Nasal cavity respiratory epithelium epithelial cell of viscerocranial mucosa (primary cell): Measurements from ENCODE around the gene ENTREP1. TPM values are rescaled to one million over a fixed set of nuclear protein-coding genes. Genes with fewer than 3 reads are reported as not detected.

Experiments used
- total RNA-seq: library from RNA; depleted of rRNA; stranded (reverse); fragments of >200 nt; gene quantifications from 2 replicates; pipeline ENCODE4 v1.2.3, GENCODE V29; 2014

The ENTREP1 gene, protein sequence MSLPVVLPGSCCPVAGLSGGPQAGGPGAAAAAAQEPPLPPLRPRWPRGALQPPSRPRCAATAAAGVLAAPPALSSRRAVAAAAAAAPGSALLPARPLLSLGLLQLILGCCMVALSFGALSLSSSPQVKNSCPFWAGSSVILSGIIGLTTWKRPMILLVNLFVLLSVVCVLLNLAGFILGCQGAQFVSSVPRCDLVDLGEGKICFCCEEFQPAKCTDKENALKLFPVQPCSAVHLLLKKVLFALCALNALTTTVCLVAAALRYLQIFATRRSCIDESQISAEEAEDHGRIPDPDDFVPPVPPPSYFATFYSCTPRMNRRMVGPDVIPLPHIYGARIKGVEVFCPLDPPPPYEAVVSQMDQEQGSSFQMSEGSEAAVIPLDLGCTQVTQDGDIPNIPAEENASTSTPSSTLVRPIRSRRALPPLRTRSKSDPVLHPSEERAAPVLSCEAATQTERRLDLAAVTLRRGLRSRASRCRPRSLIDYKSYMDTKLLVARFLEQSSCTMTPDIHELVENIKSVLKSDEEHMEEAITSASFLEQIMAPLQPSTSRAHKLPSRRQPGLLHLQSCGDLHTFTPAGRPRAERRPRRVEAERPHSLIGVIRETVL
- 0.68 and 1.4 TPM in 2 replicates for total RNA-seq

DNA sequence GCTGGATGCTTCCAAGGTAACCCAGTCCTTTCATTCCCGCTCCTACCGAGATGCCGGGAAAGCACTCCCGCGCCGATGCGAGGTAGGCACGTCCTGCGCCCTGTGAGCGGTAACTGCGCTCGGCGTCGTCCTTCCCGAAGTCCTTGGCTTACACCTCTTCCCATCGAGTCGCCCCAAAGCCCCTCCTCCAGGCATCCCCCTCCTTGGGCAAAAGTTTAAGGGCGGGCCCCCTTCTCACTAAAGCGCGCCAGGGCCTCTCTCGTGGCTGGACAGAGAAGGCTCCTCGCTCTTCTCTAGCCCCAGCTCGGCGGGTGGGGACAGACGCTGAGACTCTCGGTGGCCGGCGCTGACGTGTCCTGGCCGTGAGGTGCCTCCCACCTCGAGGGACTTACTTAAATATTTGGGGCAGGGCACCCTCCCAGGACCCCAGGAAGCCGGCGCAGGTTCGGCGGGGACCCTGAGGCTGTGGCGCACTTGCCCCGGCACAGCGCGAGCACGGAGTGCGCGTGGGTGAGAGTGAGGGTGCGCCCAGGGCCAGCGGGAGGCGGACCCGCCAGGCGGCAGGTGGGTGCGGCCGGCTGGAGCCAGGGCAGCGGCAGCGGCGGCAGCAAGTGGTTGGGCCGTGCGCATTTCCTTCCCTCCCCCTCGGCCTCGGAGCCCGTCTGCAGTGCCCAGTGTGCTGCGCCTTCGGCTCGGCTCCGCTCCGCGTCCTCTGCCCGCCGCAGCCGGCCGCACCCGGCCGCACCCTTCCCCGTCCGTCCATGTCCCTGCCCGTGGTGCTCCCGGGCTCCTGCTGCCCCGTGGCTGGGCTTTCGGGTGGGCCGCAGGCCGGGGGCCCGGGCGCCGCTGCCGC is at the start of gene ENTREP1:
TSS of gene ENTREP1 (plus strand) at position 667 of the 853 bp plus-strand sequence. CDS start at position 762, 95 bp downstream.

Other genes starting within 250 kb of the ENTREP1 start
- 84.1 and 152 TPM in 2 replicates for gene TJP2, start 150.9 kb upstream of the ENTREP1 start, total RNA-seq